HepG2 (cell line): ENCODE results near the gene MAN1A1. TPM values are rescaled to one million over a fixed set of nuclear protein-coding genes. Genes with fewer than 3 reads are reported as not detected.

ENCODE experiments used
- ATAC-seq: fragments of 200-7000 bp; cut with Tn5 transposase; 3 replicates; pipeline ENCODE4 v1.9.1; 2020; ENCODE audit warnings: mild to moderate bottlenecking, moderate library complexity
- BruUV-seq: library from RNA; stranded (reverse); fragments of 400-500 nt; replicated peaks from 2 replicates; lab custom pipeline; 2021; lab: Mats Ljungman, UMichigan
- CTCF ChIA-PET: fragments of 300-600 bp; formaldehyde crosslinking; extraction: SDS; loops from one replicate; lab custom pipeline; 2021; ENCODE audit warnings: low total read pairs, inconsistent platforms, low intra/inter-chr PET ratio; lab: Yijun Ruan, JAX
- POLR2A ChIA-PET: fragments of 350-600 bp; sonication (Branson Sonifier 250); formaldehyde crosslinking; loops from one replicate; lab custom pipeline; 2020; ENCODE audit warnings: antibody characterized with exemption, inconsistent platforms; lab: Yijun Ruan, JAX
- DNase-seq: peaks from one replicate; pipeline ENCODE4 v3.0.0-alpha.2; 2015; ENCODE audit warnings: low spot score
- FAIRE-seq: peaks from 3 replicates; lab custom pipeline; 2011; peaks lifted over from hg19 to GRCh38; lab: Jason Lieb, UNC
- H2AFZ ChIP-seq: one replicate; pipeline ENCODE4 v1.6.1; 2011; ENCODE audit warnings: low read length, inconsistent platforms
- H3K27ac ChIP-seq: fragments of 300-600 bp; 3 replicates; pipeline ENCODE4 v1.8.0; 2011; ENCODE audit warnings: mixed run types, mild to moderate bottlenecking, mixed read lengths, low read length, inconsistent platforms; ENCODE audit not compliant: insufficient read depth; ENCODE audit errors: extremely low read length
- H3K27me3 ChIP-seq, 2 experiments: fragments of 200-600 bp in 1 of 2; 2 replicates in 1 of 2; 3 replicates in 1 of 2; pipeline versions ENCODE4 v1.6.0 to v1.8.0; 2011; ENCODE audit warnings: low read length in 2 of 2, mild to moderate bottlenecking in 2 of 2, moderate library complexity in 2 of 2, inconsistent platforms in 1 of 2; ENCODE audit not compliant: insufficient read depth in 2 of 2, control insufficient read depth in 1 of 2
- H3K36me3 ChIP-seq, 2 experiments: fragments of 200-600 bp in 1 of 2; replicated peaks in 1 of 2; 2 replicates in 1 of 2; 3 replicates in 1 of 2; pipeline versions ENCODE4 v1.5.1 to v1.8.0; 2011; ENCODE audit warnings: low read length in 2 of 2, inconsistent platforms in 1 of 2; ENCODE audit not compliant: insufficient read depth in 2 of 2, control insufficient read depth in 1 of 2
- H3K4me1 ChIP-seq: 2 replicates; pipeline ENCODE4 v1.5.1; 2012; ENCODE audit warnings: low read length, inconsistent platforms; ENCODE audit not compliant: insufficient read depth
- H3K4me2 ChIP-seq: 2 replicates; pipeline ENCODE4 v1.6.0; 2011; ENCODE audit warnings: low read depth, low read length, inconsistent platforms
- H3K4me3 ChIP-seq, 3 experiments: fragments of 200-600 bp in 1 of 3; sonication (generic), shearing (Covaris generic) in 1 of 3; replicated peaks in 1 of 3; 2 replicates each; pipeline ENCODE4 v1.5.1; 2011 to 2016; ENCODE audit warnings: low read length in 3 of 3, inconsistent platforms in 2 of 3, low read depth in 2 of 3, mild to moderate bottlenecking in 2 of 3, control low read depth in 1 of 3, mixed read lengths in 1 of 3; ENCODE audit not compliant: insufficient read depth in 1 of 3
- H3K79me2 ChIP-seq: one replicate; pipeline ENCODE4 v1.6.1; 2011; ENCODE audit warnings: low read length, inconsistent platforms; ENCODE audit not compliant: insufficient read depth
- H3K9ac ChIP-seq: 2 replicates; pipeline ENCODE4 v1.6.0; 2011; ENCODE audit warnings: mild to moderate bottlenecking, low read depth, low read length, inconsistent platforms; ENCODE audit not compliant: insufficient read depth
- H3K9me3 ChIP-seq: 2 replicates; pipeline ENCODE4 v1.5.1; 2012; ENCODE audit warnings: mild to moderate bottlenecking, low read length
- H4K20me1 ChIP-seq: 2 replicates; pipeline ENCODE4 v1.6.0; 2011; ENCODE audit warnings: inconsistent platforms, mild to moderate bottlenecking, low read length, moderate library complexity; ENCODE audit not compliant: insufficient read depth
- ARID2 ChIP-seq: sonication (generic); formaldehyde crosslinking; IDR thresholded peaks from 2 replicates; pipeline ENCODE4 v1.8.1; 2022; ENCODE audit warnings: mild to moderate bottlenecking, missing genetic modification reagents, borderline replicate concordance
- BRD4 ChIP-seq: sonication (generic); formaldehyde crosslinking; IDR thresholded peaks from 2 replicates; pipeline ENCODE4 v1.4.0; 2020; ENCODE audit warnings: missing genetic modification reagents
- CBX5 ChIP-seq: sonication (generic); formaldehyde crosslinking; IDR thresholded peaks from 2 replicates; pipeline ENCODE4 v1.4.0; 2020; ENCODE audit warnings: missing genetic modification reagents, borderline replicate concordance
- CTCF ChIP-seq: sonication (generic); formaldehyde crosslinking; IDR thresholded peaks from 2 replicates; pipeline ENCODE4 v1.5.0; 2020; ENCODE audit warnings: mild to moderate bottlenecking, missing genetic modification reagents, moderate library complexity
- FOXA3 ChIP-seq: IDR thresholded peaks from 2 replicates; pipeline ENCODE4 v1.6.1; 2016; ENCODE audit warnings: missing genetic modification reagents, missing compliant biosample characterization
- HMG20B ChIP-seq: conservative IDR thresholded peaks from 2 replicates; pipeline ENCODE4 v1.6.1; 2016; ENCODE audit warnings: missing genetic modification reagents, missing compliant biosample characterization
- HOXA3 ChIP-seq: sonication (generic); formaldehyde crosslinking; IDR thresholded peaks from 2 replicates; pipeline ENCODE4 v1.5.0; 2020; ENCODE audit warnings: missing genetic modification reagents
- NBN ChIP-seq: fragments of 450-650 bp; conservative IDR thresholded peaks from 2 replicates; pipeline ENCODE4 v1.6.1; 2017
- POLR2G ChIP-seq: fragments of 200-400 bp; formaldehyde crosslinking; IDR thresholded peaks from 2 replicates; pipeline ENCODE4 v1.6.1; 2018; ENCODE audit warnings: mild to moderate bottlenecking, low read depth, low read length, moderate library complexity
- RBM22 ChIP-seq: fragments of 200-400 bp; formaldehyde crosslinking; optimal IDR thresholded peaks from 2 replicates; pipeline ENCODE3; 2017; ENCODE audit warnings: mild to moderate bottlenecking, low read length, moderate library complexity
- SOX13 ChIP-seq, 3 experiments: fragments of 450-650 bp in 1 of 3; sonication (generic) in 1 of 3; formaldehyde crosslinking in 1 of 3; IDR thresholded peaks in 2 of 3; conservative IDR thresholded peaks in 1 of 3; 2 replicates each; pipeline versions ENCODE4 v1.5.0 to v1.6.1; 2016 to 2020; ENCODE audit warnings: antibody characterized with exemption in 1 of 3, mild to moderate bottlenecking in 1 of 3, missing compliant biosample characterization in 1 of 3, missing genetic modification reagents in 1 of 3, moderate library complexity in 1 of 3
- TCF7 ChIP-seq: sonication (generic); IDR thresholded peaks from 2 replicates; pipeline ENCODE4 v1.6.1; 2016; ENCODE audit warnings: antibody characterized with exemption, low read depth
- ZNF644 ChIP-seq: IDR thresholded peaks from 2 replicates; pipeline ENCODE4 v1.6.1; 2016; ENCODE audit warnings: low read depth
- WGBS: methylation state at CpG from one replicate; pipeline ENCODE4 v1.1.6; 2017; ENCODE audit warnings: low lambda C conversion rate; 5-methylcytosine and 5-hydroxymethylcytosine counted together
- in situ Hi-C: cut with HindIII; loops from 2 replicates; pipeline ENCODE4 v1.10.0; 2017; ENCODE audit warnings: low pct_unique_long_range_greater_than_20kb; ENCODE audit not compliant: extremely low pct_ligation_motif_present
- intact Hi-C: fragments of 100-400 bp; cut with micrococcal nuclease; formaldehyde crosslinking; loops from one replicate; pipeline ENCODE4 v1.10.0; 2022; ENCODE audit not compliant: unreplicated experiment
- polyA plus RNA-seq, 8 experiments: library from polyadenylated mRNA; depleted of rRNA in 3 of 8; stranded (reverse) in 7 of 8; unstranded in 1 of 8; fragments of >200 nt; fragmentation: Illumina TruSeq in 4 of 8; extraction: Trizol in 4 of 8; gene quantifications; 2 replicates each; pipeline versions ENCODE4 v1.2.1 to v1.2.3, GENCODE V29; 2011 to 2016; ENCODE audit warnings: low read depth in 4 of 8, missing spikeins in 1 of 8, mixed read lengths in 1 of 8; ENCODE audit not compliant: insufficient read depth in 1 of 8
- total RNA-seq, 5 experiments: library from RNA; depleted of rRNA; stranded (reverse); fragments of >200 nt; fragmentation: Illumina TruSeq; extraction: Trizol; gene quantifications; 2 replicates each; pipeline ENCODE4 v1.2.3, GENCODE V29; 2016; ENCODE audit warnings: low read depth in 1 of 5
- TF ChIP-seq, protein P1 (sequence below): sonication (generic); formaldehyde crosslinking; IDR thresholded peaks from 2 replicates; pipeline ENCODE4 v1.8.1; 2022; ENCODE audit warnings: mild to moderate bottlenecking, missing genetic modification reagents
- TF ChIP-seq, protein P2 (sequence below): sonication (generic); formaldehyde crosslinking; IDR thresholded peaks from 2 replicates; pipeline ENCODE4 v1.4.0; 2020; ENCODE audit warnings: missing genetic modification reagents, borderline replicate concordance
- TF ChIP-seq, protein P3 (sequence below): sonication (generic); formaldehyde crosslinking; IDR thresholded peaks from 2 replicates; pipeline ENCODE4 v1.9.0; 2022; ENCODE audit warnings: low read depth, missing genetic modification reagents

MAN1A1 gene
- total and polyA plus RNA-seq, 2 of the 13 experiments (the other 11 are each of a cell fraction or from before 2014, with no cell fraction given): 156 to 236 TPM

DNA sequence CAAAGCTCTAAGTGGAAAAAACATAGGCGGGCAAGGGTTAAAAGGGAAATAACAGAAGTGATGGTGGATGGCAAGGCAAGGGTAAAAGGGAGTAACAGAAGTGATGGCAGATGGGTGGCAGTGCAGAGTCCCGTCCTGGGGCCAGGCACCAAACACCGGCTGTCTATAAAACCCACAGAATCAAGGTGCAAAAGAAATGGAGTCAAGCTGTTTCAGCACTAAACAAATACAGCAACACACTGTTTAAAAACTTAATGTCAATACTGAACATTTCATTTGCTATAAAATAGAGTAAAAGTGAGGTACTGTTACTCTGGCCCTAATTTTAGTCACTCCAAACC is 87.6 kb downstream of the MAN1A1 start:
- in situ Hi-C loops (no loop called here), intact Hi-C loops (loop anchor here (1.0 to 10.0 kb wide), 7 partner anchors 86 to 367 kb away; partner anchors contain the start of gene ASF1A)
- H3K9me3 ChIP-seq: no peaks in the 10 kb centered on the region
- H3K9ac ChIP-seq: peak overlapping the region; percentile 14; the same call in 1 of the 2 replicates
- no peak overlapping the region for H2AFZ ChIP-seq
- CTCF ChIA-PET: interaction anchor here (0.7 kb wide), 1 partner anchor 132 kb away, joined by 3 read pairs; no protein-coding TSS in a partner anchor
- H3K4me3 ChIP-seq: no peak overlapping the region; a peak in 1 of 6 replicates
- H3K4me1 ChIP-seq: peaks cover 86% of the 10 kb centered on the region
- H3K27me3 ChIP-seq: no peaks in the 10 kb centered on the region
- peaks cover 7 to 25% of the 10 kb centered on the region in 2 experiments for H3K36me3 ChIP-seq
- peak overlapping the region; percentile 32 for H3K4me2 ChIP-seq
- 16% methylated on average over 3 of the region's 3 CpGs for WGBS
- POLR2A ChIA-PET: interaction anchor here (1.4 to 2.2 kb wide), 3 partner anchors 85 to 132 kb away, joined by 3 to 24 read pairs (median 7); no protein-coding TSS in a partner anchor
- FAIRE-seq (no peak), DNase-seq (peak; percentile 72), ATAC-seq (peak; percentile 69)
- H4K20me1 ChIP-seq: 0 out of 2 replicates have a peak, but pooled peaks cover 4% of the 10 kb centered on the region
- H3K27ac ChIP-seq: peak overlapping the region; percentile 80
- peaks cover 49% of the 10 kb centered on the region for H3K79me2 ChIP-seq
- BruUV-seq: no TSS peak
- TF ChIP-seq CTCF (CRISPR knock-in tag) (peak; percentile 54), POLR2G (peak; percentile 48; the same call in 1 of the 2 replicates), CBX5 (peak; percentile 64; the same call in 1 of the 2 replicates), HOXA3 (CRISPR knock-in tag) (peak; percentile 19; the same call in 1 of the 2 replicates), ARID2 (CRISPR knock-in tag) (peak; percentile 17; the same call in 1 of the 2 replicates), HMG20B (CRISPR knock-in tag) (no peak), BRD4 (CRISPR knock-in tag) (no peak), RBM22 (peak; percentile 93), SOX13 (IDR thresholded peaks at IDR 0.05) (no peak), SOX13 (CRISPR knock-in tag; conservative IDR thresholded peaks at IDR 0.05 in 1 of 2, IDR thresholded peaks at IDR 0.05 in 1 of 2) (peak in 1 of 2 experiments; percentile 35; a peak in 1 of 4 replicates), NBN (no peak), TCF7 (0 out of 2 replicates have a peak, but pooled peaks have one; percentile 12), ZNF644 (CRISPR knock-in tag) (peak; percentile 76; the same call in 1 of the 2 replicates), FOXA3 (CRISPR knock-in tag) (peak; percentile 23; the same call in 1 of the 2 replicates)
- TF ChIP-seq, protein P1, sequence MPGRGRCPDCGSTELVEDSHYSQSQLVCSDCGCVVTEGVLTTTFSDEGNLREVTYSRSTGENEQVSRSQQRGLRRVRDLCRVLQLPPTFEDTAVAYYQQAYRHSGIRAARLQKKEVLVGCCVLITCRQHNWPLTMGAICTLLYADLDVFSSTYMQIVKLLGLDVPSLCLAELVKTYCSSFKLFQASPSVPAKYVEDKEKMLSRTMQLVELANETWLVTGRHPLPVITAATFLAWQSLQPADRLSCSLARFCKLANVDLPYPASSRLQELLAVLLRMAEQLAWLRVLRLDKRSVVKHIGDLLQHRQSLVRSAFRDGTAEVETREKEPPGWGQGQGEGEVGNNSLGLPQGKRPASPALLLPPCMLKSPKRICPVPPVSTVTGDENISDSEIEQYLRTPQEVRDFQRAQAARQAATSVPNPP: no peak
- TF ChIP-seq, protein P2, sequence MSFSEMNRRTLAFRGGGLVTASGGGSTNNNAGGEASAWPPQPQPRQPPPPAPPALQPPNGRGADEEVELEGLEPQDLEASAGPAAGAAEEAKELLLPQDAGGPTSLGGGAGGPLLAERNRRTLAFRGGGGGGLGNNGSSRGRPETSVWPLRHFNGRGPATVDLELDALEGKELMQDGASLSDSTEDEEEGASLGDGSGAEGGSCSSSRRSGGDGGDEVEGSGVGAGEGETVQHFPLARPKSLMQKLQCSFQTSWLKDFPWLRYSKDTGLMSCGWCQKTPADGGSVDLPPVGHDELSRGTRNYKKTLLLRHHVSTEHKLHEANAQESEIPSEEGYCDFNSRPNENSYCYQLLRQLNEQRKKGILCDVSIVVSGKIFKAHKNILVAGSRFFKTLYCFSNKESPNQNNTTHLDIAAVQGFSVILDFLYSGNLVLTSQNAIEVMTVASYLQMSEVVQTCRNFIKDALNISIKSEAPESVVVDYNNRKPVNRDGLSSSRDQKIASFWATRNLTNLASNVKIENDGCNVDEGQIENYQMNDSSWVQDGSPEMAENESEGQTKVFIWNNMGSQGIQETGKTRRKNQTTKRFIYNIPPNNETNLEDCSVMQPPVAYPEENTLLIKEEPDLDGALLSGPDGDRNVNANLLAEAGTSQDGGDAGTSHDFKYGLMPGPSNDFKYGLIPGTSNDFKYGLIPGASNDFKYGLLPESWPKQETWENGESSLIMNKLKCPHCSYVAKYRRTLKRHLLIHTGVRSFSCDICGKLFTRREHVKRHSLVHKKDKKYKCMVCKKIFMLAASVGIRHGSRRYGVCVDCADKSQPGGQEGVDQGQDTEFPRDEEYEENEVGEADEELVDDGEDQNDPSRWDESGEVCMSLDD (CRISPR knock-in tag): no peak
- TF ChIP-seq, protein P3, sequence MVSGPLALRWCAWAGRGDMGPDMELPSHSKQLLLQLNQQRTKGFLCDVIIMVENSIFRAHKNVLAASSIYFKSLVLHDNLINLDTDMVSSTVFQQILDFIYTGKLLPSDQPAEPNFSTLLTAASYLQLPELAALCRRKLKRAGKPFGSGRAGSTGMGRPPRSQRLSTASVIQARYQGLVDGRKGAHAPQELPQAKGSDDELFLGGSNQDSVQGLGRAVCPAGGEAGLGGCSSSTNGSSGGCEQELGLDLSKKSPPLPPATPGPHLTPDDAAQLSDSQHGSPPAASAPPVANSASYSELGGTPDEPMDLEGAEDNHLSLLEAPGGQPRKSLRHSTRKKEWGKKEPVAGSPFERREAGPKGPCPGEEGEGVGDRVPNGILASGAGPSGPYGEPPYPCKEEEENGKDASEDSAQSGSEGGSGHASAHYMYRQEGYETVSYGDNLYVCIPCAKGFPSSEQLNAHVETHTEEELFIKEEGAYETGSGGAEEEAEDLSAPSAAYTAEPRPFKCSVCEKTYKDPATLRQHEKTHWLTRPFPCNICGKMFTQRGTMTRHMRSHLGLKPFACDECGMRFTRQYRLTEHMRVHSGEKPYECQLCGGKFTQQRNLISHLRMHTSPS: 0 out of 2 replicates have a peak, but pooled peaks have one; percentile 36
